Naive thymus-derived CD4-positive, alpha-beta T cell (primary cell): ENCODE data around the gene ZNF385D. TPM values are rescaled to one million over a fixed set of nuclear protein-coding genes. Genes with fewer than 3 reads are reported as not detected.

Experiments
- ATAC-seq: fragments of 150-1000 bp; cut with Tn5 transposase; 2 replicates; pipeline ENCODE4 v1.10.0; 2021; ENCODE audit warnings: mild to moderate bottlenecking, moderate library complexity
- CTCF ChIA-PET: fragments of 350-600 bp; sonication (Branson Sonifier 250); formaldehyde crosslinking; loops from one replicate; lab custom pipeline; 2021; ENCODE audit warnings: antibody characterized with exemption; lab: Charles Lee
- POLR2A ChIA-PET: fragments of 350-600 bp; sonication (Branson Sonifier 250); formaldehyde crosslinking; loops from one replicate; lab custom pipeline; 2021; ENCODE audit warnings: antibody characterized with exemption, inconsistent platforms; lab: Charles Lee
- DNase-seq, 9 donors: peaks; one replicate each; pipeline versions ENCODE4 v3.0.0 to v3.0.0-alpha.2; 2020 to 2022; ENCODE audit warnings: mixed read lengths in 1 of 9
- H3K27ac ChIP-seq: one replicate; pipeline ENCODE4 v1.7.0; 2013; ENCODE audit warnings: mild to moderate bottlenecking, low read depth, low read length, moderate library complexity
- H3K27me3 ChIP-seq, 2 donors: one replicate each; pipeline ENCODE4 v1.7.0; 2013; ENCODE audit warnings: low read length in 2 of 2, mild to moderate bottlenecking in 2 of 2, moderate library complexity in 2 of 2; ENCODE audit not compliant: control insufficient read depth in 2 of 2, insufficient read depth in 2 of 2
- H3K36me3 ChIP-seq, 3 experiments: 1 replicate in 2 of 3; 2 replicates in 1 of 3; pipeline ENCODE4 v1.7.0; 2013; ENCODE audit warnings: low read length in 3 of 3, mild to moderate bottlenecking in 3 of 3, moderate library complexity in 1 of 3; ENCODE audit not compliant: insufficient read depth in 3 of 3, control insufficient read depth in 2 of 3
- H3K4me1 ChIP-seq, 2 donors: one replicate each; pipeline ENCODE4 v1.7.0; 2013; ENCODE audit warnings: low read length in 2 of 2, mild to moderate bottlenecking in 2 of 2, moderate library complexity in 1 of 2; ENCODE audit not compliant: control insufficient read depth in 2 of 2, insufficient read depth in 2 of 2
- H3K4me3 ChIP-seq: 2 replicates; pipeline ENCODE4 v1.7.0; 2013; ENCODE audit warnings: mild to moderate bottlenecking, low read length
- H3K9me3 ChIP-seq, 3 experiments: 1 replicate in 2 of 3; 2 replicates in 1 of 3; pipeline ENCODE4 v1.7.0; 2013; ENCODE audit warnings: low read length in 3 of 3; ENCODE audit not compliant: control insufficient read depth in 2 of 3
- H3K27ac Mint-ChIP-seq, 9 donors: one replicate each; pipeline ENCODE4 v1.8.0; 2020 to 2022; ENCODE audit warnings: mixed read lengths in 9 of 9, mild to moderate bottlenecking in 8 of 9, moderate library complexity in 5 of 9, inconsistent platforms in 2 of 9
- H3K27me3 Mint-ChIP-seq, 5 donors: one replicate each; pipeline ENCODE4 v1.8.0; 2021 to 2022; ENCODE audit warnings: mixed read lengths in 5 of 5, mild to moderate bottlenecking in 1 of 5
- H3K36me3 Mint-ChIP-seq, 5 donors: one replicate each; pipeline ENCODE4 v1.8.0; 2020 to 2022; ENCODE audit warnings: mixed read lengths in 5 of 5, mild to moderate bottlenecking in 3 of 5, inconsistent platforms in 1 of 5
- H3K4me1 Mint-ChIP-seq, 7 donors: one replicate each; pipeline ENCODE4 v1.8.0; 2020 to 2022; ENCODE audit warnings: mixed read lengths in 7 of 7, mild to moderate bottlenecking in 3 of 7, inconsistent platforms in 1 of 7
- H3K4me3 Mint-ChIP-seq, 10 donors: one replicate each; pipeline ENCODE4 v1.8.0; 2020 to 2022; ENCODE audit warnings: mild to moderate bottlenecking in 10 of 10, mixed read lengths in 10 of 10, moderate library complexity in 6 of 10, inconsistent platforms in 2 of 10
- H3K9me3 Mint-ChIP-seq, 11 donors: one replicate each; pipeline ENCODE4 v1.8.0; 2020 to 2022; ENCODE audit warnings: mixed read lengths in 11 of 11, mild to moderate bottlenecking in 4 of 11, inconsistent platforms in 1 of 11, moderate library complexity in 1 of 11
- intact Hi-C, 2 donors: fragments of 100-400 bp; cut with micrococcal nuclease; formaldehyde crosslinking; loops; one replicate each; pipeline ENCODE4 v1.15.1; 2023
- polyA plus RNA-seq, 2 donors: library from polyadenylated mRNA; unstranded; fragments of 300-500 nt; fragmentation: Illumina TruSeq; gene quantifications; one replicate each; pipeline ENCODE4 v1.2.3, GENCODE V29; 2021
- total RNA-seq, 6 experiments: library from RNA in 5 of 6; stranded (reverse) in 5 of 6; gene quantifications; 1 replicate in 5 of 6; 2 replicates in 1 of 6; pipeline ENCODE4 v1.2.3 and lab custom pipeline; 2021 to 2026

ZNF385D gene
- total and polyA plus RNA-seq, 7 experiments from 2014 or later = 0.03 to 1.1 TPM; not detected in 5

DNA sequence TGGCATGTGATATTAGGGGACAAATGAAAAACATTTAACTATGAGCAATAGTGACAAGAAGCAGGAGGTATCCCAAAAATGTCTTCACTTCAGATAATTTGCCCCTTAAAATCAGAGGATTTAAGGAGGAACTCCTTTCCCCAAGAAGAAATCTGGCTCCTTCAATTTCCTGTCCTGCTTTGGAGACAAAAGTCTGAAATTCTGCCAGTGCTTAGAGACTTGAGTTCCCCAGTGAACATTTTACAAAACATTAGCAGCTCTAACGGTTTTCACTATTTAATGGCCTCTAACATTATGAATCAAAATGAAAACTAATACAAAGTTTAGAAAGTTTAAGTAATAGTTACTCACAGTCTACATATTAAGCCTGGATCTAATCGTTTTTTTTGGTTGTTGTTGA is 40.3 kb upstream of the ZNF385D start:
- Histone ChIP-seq H3K27me3 (no peaks in the 10 kb centered on the region), H3K27ac (no peak overlapping the region), H3K36me3 (no peaks in the 10 kb centered on the region), H3K4me1 (no peaks in the 10 kb centered on the region), H3K9me3 (no peaks in the 10 kb centered on the region), H3K4me3 (no peak overlapping the region)
- intact Hi-C loops = no loop called here
- Mint-ChIP-seq H3K27ac (no peak overlapping the region), H3K27me3 (peaks cover 0 to 4% (median 0%) of the 10 kb centered on the region in 5 donors), H3K4me3 (no peak overlapping the region), H3K36me3 (no peaks in the 10 kb centered on the region), H3K9me3 (peaks cover 0 to 25% (median 3%) of the 10 kb centered on the region in 11 donors), H3K4me1 (no peaks in the 10 kb centered on the region)
- DNase-seq (no peak), ATAC-seq (no peak)
- ChIA-PET POLR2A (no interaction called here), CTCF (no interaction called here)

DNA sequence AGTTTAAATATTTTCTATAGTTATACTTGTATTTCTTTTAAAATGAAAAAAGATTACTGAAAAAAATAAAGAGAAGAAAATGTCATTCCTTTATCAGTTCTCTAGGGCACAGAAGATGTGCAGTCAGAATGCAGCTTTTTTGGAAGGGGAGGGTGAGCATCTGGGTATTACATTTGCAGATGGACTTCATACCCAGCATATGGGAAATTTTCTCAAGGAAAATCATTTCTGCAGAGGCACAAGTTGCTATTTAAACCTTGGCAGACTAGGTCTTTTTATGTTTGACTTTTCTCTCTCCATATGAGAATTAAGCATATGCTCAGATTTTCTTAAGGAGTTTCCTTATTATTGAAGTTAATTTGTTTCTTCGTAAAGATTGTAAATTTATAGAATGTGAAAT is 39.5 kb upstream of the ZNF385D start:
- Mint-ChIP-seq H3K36me3 (no peaks in the 10 kb centered on the region), H3K4me1 (no peaks in the 10 kb centered on the region), H3K27me3 (peaks cover 0 to 4% (median 0%) of the 10 kb centered on the region in 5 donors), H3K4me3 (no peak overlapping the region), H3K27ac (no peak overlapping the region), H3K9me3 (peaks cover 0 to 19% (median 3%) of the 10 kb centered on the region in 11 donors)
- CTCF ChIA-PET = no interaction called here
- DNase-seq = no peak
- no peaks in the 10 kb centered on the region for H3K4me1 ChIP-seq
- H3K27ac ChIP-seq = no peak overlapping the region
- H3K9me3 ChIP-seq = no peaks in the 10 kb centered on the region
- ATAC-seq = no peak
- no peaks in the 10 kb centered on the region for H3K27me3 ChIP-seq
- H3K4me3 ChIP-seq = no peak overlapping the region
- POLR2A ChIA-PET = no interaction called here
- intact Hi-C loops = no loop called here
- no peaks in the 10 kb centered on the region for H3K36me3 ChIP-seq

- ChIA-PET POLR2A (no interaction called here), CTCF (no interaction called here)
- Mint-ChIP-seq H3K27me3 (peaks cover 0 to 4% (median 0%) of the 10 kb centered on the region in 5 donors), H3K9me3 (peaks cover 0 to 19% (median 3%) of the 10 kb centered on the region in 11 donors), H3K4me3 (no peak overlapping the region), H3K27ac (no peak overlapping the region), H3K36me3 (no peaks in the 10 kb centered on the region), H3K4me1 (no peaks in the 10 kb centered on the region)
- Histone ChIP-seq H3K9me3 (no peaks in the 10 kb centered on the region), H3K4me3 (no peak overlapping the region), H3K27me3 (no peaks in the 10 kb centered on the region), H3K27ac (no peak overlapping the region), H3K4me1 (no peaks in the 10 kb centered on the region), H3K36me3 (no peaks in the 10 kb centered on the region)
- ATAC-seq (no peak), DNase-seq (no peak)
- intact Hi-C loops = no loop called here
Observed at GRCh38 chr3:21789730-21790129, 38.7 kb upstream of the ZNF385D start.

GRCh38 chr3:21786438-21786797 is 35.4 kb upstream of the ZNF385D start:
- H3K4me3 ChIP-seq = no peak overlapping the region
- no peaks in the 10 kb centered on the region for H3K9me3 ChIP-seq
- CTCF ChIA-PET = no interaction called here

DNA sequence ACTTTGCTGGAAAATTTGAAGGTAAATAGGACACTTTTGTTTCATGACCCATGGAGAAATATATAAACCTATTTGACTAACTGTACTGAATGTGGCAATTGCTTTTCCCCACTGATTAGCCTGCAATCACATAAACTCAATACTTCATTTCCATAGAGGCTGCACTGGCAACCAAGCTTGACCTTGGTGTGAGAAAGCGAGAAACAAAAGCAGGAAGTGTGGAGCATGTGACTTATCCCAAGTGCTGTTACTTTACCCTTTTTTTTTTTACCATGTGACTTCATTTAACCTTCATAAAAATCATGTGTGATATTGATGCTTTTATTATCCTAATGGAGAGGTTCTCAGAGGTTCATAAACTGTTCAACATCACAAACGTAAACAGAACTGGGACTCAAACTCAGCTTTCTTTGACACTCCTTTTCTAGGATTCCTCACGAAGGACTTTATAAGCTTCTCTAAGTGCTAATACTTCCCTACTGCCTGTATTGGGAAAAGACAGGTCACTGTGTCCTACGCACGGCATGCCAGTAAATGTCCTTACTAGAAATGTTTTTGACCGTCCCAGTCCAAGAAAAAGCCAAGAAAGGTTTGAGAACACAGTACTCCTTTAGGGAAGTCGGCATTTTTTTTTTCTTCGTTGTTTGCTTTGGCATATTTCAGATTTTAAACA is 34.9 kb upstream of the ZNF385D start:
- Mint-ChIP-seq H3K27ac (no peak overlapping the region), H3K36me3 (no peaks in the 10 kb centered on the region), H3K4me1 (no peaks in the 10 kb centered on the region), H3K27me3 (peaks cover 0 to 4% (median 0%) of the 10 kb centered on the region in 5 donors), H3K4me3 (no peak overlapping the region), H3K9me3 (peaks cover 0 to 19% (median 3%) of the 10 kb centered on the region in 11 donors)
- no peak overlapping the region for H3K4me3 ChIP-seq
- H3K4me1 ChIP-seq = no peaks in the 10 kb centered on the region
- H3K27ac ChIP-seq = no peak overlapping the region
- H3K36me3 ChIP-seq = no peaks in the 10 kb centered on the region
- POLR2A ChIA-PET = no interaction called here
- intact Hi-C loops = no loop called here
- no peaks in the 10 kb centered on the region for H3K27me3 ChIP-seq
- DNase-seq (no peak), ATAC-seq (no peak)
- CTCF ChIA-PET = no interaction called here
- no peaks in the 10 kb centered on the region for H3K9me3 ChIP-seq

More at GRCh38 chr3:21786438-21786797, 35.4 kb upstream of the ZNF385D start:
- no peak overlapping the region for H3K27ac ChIP-seq
- Mint-ChIP-seq H3K27ac (no peak overlapping the region), H3K4me3 (no peak overlapping the region), H3K4me1 (no peaks in the 10 kb centered on the region), H3K27me3 (peaks cover 0 to 4% (median 0%) of the 10 kb centered on the region in 5 donors), H3K9me3 (peaks cover 0 to 19% (median 3%) of the 10 kb centered on the region in 11 donors), H3K36me3 (no peaks in the 10 kb centered on the region)
- ATAC-seq (no peak), DNase-seq (no peak)
- no peaks in the 10 kb centered on the region for H3K27me3 ChIP-seq
- no peaks in the 10 kb centered on the region for H3K4me1 ChIP-seq
- H3K36me3 ChIP-seq = no peaks in the 10 kb centered on the region
- intact Hi-C loops = no loop called here
- POLR2A ChIA-PET = no interaction called here

DNA sequence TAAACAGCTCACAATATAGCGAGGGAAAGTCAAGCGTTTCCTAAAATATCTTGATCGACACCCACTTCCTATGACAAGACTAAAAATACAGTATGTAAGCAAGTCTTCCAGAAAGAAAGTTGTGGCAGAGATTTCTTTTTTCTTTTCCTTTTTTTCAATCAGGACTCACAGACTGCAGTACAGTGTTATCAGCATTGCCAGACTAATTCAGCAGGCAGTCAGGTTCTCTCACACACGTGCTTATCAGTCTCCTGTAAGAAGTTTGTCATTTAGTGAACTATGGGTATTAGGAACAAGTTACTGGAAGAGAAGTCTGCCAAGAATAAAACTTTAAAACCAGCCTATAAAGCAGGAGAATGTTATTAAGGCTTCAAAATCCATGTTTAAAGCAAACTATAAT is 32.8 kb upstream of the ZNF385D start:
- no peak overlapping the region for H3K4me3 Mint-ChIP-seq
- Histone ChIP-seq H3K4me3 (no peak overlapping the region), H3K27ac (no peak overlapping the region), H3K36me3 (no peaks in the 10 kb centered on the region), H3K4me1 (no peaks in the 10 kb centered on the region), H3K27me3 (no peaks in the 10 kb centered on the region), H3K9me3 (no peaks in the 10 kb centered on the region)
- H3K4me1 Mint-ChIP-seq = no peaks in the 10 kb centered on the region
- H3K36me3 Mint-ChIP-seq = no peaks in the 10 kb centered on the region
- no peak overlapping the region for H3K27ac Mint-ChIP-seq
- ATAC-seq (no peak), DNase-seq (no peak)
- intact Hi-C loops = no loop called here
- ChIA-PET POLR2A (no interaction called here), CTCF (no interaction called here)
- H3K9me3 Mint-ChIP-seq = peaks cover 0 to 14% (median 3%) of the 10 kb centered on the region in 11 donors
- H3K27me3 Mint-ChIP-seq = peaks cover 0 to 4% (median 0%) of the 10 kb centered on the region in 5 donors

GRCh38 chr3:21781355-21781754 is 30.3 kb upstream of the ZNF385D start:
- Mint-ChIP-seq H3K27ac (no peak overlapping the region), H3K9me3 (peaks cover 0 to 10% (median 3%) of the 10 kb centered on the region in 11 donors), H3K4me1 (no peaks in the 10 kb centered on the region), H3K4me3 (no peak overlapping the region), H3K27me3 (no peaks in the 10 kb centered on the region), H3K36me3 (no peaks in the 10 kb centered on the region)
- intact Hi-C loops = no loop called here
- Histone ChIP-seq H3K4me3 (no peak overlapping the region), H3K9me3 (no peaks in the 10 kb centered on the region), H3K27me3 (no peaks in the 10 kb centered on the region), H3K4me1 (no peaks in the 10 kb centered on the region), H3K36me3 (no peaks in the 10 kb centered on the region), H3K27ac (no peak overlapping the region)
- ChIA-PET POLR2A (no interaction called here), CTCF (no interaction called here)
- ATAC-seq = no peak
- no peak for DNase-seq
